HG03097 (cell line): ENCODE data around the gene SERTAD4.

Experiments used
- ATAC-seq: cut with Tn5 transposase; IDR thresholded peaks from one replicate; pipeline ENCODE4 v1.9.1; 2021; ENCODE audit not compliant: unreplicated experiment, low FRiP score

Gene SERTAD4

DNA sequence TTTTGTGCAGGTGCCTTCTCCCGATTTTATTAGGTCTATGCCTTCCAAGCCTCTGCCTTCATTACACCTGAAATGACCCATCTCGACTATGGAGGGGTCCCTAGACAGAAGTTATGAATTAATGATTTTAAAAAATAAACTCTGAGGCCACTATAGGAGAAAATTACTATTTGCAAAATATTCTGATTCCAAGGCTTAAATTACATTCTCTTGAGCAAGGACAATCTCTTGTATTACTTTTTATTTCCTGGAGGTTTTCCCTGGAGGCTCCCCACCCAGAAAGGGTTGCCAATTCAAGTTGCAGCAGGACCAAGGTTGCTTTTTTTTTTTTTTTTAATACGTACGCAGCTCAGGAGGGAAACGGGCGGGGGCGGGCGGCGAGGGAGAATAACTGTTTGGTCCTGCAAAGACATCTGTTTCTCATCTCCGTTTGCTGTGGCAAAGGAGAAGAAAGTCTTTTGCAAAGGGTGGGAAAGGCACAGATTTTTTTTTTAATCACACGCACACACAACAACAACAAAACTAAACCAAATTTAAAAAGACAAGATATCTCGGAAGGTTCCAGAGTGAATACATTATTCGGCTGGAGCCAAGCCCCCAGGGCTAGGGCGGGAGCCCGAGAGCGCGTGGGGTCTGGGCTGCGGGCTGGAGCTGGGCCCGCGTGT lies 618 bp upstream of the SERTAD4 start:
- ATAC-seq: no peak

DNA sequence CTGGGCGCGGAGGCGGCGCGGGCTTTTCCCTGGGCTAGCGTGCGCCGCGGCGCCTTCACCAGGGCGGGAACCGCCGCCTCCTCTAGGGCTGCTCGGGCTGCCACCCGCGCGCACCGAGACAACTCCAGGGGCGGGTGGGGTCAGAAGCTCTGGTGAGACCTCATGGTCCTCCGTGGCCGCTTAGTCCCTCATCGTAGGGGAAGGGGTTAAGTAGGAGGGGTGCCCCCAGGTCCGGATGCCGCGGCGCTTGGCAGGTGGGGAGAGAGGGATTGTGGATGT lies 559 bp downstream of the SERTAD4 start:
- no peak for ATAC-seq

DNA sequence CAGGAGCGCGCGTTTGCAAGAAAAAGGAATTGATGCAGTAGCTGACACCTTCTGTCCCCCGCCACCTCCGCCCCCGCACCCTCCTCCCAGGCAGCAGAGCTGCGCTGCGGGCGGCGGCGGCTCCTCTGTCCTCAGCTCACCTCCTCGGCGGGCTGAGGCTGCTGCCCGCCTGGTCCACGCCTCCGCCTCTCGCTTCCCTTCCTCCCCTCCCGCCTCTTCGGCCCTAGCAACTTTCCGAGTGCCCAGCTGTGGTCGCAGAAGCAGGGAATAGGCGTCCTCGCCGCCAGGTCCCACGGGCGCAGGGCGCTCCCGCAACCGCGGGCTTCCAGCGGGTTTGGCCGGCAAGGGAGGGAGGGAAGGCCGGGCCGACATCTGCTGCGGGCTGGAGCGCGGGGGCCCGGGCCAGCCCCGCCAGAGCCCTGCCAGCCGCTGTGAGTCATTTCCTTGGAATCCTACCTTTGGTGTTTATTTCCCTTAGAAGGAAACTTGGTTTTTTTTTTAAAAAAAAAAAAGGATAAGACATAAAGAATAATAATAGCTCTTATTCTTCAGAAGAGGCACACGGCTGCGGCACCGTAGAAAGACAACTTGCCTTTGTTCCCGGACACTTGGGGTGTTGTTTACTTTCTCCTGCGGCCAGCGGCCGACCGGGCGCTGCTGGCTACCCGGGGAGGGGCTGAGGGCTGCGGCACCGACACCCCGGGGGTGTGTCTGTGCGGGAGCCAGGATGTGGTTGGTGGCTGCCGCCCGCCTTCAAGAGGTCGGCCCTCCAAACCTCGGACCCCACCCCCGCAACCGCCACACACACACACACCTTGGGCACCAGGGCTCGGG lies 1.1 kb downstream of the SERTAD4 start:
- ATAC-seq: no peak

DNA sequence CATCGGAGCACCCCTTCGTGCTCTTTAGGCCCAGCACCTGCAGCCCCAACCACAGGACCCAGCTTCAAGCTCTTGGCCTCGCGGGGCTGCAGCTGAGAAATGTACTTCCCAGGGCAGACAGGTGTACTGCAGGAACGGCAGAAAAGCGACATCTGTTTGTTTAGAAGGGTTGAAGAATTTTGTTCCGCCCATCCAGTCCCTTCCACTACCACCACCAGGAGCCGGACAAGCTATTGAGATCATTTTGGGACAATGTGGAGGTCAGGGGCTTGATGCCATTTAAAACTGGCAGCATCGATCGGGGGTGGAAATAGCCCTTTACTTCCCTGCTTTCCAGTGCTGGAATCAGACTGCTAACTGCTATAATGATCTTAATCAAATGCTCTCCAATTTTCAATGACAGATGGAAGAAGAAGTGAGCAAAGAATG lies 1.7 kb downstream of the SERTAD4 start:
- no peak for ATAC-seq

DNA sequence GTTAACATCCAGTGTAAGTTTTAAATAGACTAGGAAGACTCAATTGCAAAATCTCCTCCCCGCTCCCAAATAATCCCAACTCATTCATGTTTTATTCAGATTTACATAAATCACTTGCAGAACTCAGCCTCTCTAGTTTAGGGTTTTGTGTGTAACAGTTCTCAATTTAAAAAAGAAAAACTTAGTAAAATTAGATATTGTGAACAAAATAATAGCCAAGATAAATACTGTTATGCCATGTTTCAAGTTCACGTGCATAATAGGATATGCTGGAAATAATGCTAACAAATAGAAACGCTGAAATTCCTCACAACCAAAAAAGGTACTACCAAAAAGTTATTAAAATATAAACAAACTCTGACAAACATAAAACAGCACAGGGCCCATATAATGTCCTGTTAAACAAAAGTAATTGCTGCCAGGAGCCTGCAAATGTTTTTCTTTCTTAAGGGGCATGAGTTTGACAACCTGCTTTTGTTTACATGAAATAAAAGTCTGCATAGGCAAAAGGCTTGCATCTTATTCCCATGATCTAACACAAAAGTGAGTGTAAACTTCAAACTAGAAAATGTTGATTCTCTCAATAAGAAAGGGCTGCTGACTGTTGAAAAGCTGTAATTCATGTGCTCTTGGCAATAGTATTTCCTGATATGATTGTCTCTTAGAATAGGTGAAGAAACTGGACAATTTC lies 2.9 kb downstream of the SERTAD4 start:
- ATAC-seq: no peak

DNA sequence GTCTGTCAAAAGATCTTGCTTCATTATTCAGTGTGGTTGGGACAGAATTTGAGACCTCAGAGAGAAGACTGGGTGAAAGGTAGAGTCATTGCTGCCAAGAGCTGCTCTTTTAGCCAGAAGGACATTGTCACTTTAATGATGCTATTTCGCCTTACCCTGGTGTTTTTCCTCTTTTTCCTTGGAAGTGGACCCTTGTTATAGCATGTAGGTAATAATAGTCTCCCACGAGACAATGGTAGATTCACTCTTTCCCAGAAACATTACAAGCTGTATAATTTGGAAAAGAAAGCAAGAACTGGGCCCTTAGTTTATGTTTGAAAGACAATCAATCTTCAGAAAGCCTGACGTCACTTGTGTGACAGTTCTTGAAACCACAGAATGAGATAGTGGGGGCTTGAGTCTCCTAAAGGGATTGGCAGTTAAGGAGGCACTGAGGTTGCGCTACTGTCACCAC lies 3.8 kb downstream of the SERTAD4 start:
- no peak for ATAC-seq

DNA sequence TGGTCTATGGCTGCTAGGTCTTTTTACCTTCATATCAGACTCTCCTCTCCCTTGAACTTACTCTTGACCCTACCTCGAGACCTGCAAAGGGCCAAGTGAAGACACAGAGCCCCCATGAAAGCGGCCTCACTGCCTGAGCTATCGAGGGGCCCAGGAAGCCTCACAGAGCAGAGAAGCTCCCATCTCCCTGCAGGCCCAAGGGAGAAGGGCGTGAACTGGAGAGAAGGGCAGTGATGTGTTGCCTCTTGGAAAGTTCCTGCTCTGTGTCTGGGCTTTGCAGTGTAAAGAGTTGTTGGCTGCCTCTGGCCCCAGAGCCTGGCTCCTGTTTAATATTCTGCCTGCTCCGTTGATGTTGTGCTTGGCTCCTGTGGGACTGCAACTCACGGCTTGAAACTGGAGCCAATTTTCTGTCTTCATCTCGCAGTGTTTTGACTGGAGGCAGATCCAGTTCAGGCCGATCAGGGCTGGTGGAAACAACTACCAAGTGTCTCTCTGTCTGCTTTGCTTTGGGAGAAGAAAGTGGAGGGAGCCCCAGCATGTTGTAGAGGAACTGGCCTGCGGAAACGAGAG lies 4.3 kb downstream of the SERTAD4 start:
- no peak for ATAC-seq

DNA sequence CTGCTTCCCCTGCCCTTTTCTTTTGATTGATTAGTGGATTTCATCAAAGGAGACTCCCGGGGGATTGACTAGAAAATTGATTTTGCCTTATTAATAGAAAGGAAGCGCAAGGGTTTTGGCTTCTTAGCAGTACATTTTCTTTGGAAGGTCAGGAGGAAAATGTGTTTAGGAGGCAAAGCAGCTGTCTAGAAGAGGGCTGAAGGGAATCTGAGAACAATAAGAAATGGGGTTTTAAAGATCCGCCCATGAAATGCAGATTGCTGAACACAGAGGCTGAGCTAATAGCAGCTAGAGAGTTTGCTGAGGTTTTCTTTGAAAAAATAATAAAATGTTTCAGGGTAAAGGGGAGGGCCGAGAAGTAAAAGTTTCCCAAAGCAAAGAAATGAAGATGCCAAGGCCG lies 4.9 kb downstream of the SERTAD4 start:
- no peak for ATAC-seq

DNA sequence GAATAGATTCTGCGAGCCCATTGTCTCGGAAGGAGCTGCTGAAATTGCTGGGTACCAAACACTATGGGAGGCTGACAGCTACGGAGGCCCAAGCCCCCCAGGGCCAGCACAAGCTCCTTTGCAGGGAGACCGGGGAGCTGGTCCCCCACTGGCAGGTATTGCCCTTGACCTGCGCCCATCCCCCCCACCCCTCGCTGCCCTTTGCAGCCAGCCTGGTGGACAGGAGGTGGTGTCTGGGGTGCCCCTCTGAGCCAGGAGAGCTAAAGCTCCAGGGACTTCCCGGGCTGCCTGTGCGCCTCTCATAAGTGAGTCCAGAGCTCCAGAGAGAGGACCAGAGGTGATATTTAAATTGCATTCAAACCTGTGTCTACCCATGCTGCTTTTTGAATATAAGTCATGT lies 5.4 kb downstream of the SERTAD4 start:
- no peak for ATAC-seq

DNA sequence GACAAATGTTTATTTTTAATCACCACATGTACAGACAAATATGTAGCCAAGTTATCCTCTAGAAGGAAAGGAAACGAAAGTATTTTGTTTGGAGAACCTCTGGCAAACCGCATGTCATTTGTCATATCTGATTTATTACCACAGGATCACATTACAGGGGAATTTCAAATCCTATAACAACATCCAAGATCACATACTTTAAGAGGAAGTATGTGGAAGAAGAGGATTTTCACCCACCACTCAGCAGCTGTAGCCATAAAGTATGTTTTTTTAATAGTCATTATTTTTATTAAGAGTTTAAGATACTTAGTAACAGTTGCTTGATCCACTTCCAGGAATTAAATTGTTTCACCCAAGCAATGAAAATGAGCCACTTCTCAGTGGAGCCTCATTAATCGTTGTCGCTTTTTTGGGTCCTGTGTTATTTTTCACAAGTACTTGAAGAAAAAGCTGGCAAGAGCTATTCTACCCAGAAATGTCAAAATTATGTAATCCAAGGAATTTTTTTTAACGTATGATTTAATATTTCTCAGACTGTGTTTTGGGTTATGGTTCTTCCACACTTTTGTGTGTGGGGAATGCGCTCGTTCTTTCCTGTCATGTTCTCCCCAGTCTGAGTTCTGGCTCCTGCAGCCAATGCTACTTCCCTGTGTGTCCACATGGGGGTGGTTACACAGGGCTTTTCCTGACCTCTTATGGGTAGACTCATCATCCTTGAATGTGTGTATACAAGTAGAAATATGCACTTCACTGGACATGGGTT lies 6.9 kb downstream of the SERTAD4 start:
- no peak for ATAC-seq

DNA sequence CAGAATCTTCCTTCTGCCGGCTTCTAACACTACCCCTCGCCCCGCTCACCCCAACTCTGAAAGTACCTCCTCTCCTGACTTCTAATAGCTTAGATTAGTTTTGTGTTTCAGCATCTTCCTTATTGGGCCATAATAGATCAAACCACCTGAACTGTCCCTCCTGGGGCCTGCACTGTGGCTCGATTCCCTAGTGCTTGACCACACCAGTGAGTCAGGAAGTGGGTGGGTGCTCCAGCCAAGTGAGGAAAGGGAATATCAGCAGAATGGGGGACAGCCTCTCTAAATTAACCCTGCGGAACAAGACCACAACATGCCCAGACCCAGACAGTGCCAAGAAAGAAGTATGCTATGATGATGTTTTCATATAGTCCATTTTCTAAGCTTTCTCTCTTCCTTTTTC lies 8.5 kb downstream of the SERTAD4 start:
- no peak for ATAC-seq

DNA sequence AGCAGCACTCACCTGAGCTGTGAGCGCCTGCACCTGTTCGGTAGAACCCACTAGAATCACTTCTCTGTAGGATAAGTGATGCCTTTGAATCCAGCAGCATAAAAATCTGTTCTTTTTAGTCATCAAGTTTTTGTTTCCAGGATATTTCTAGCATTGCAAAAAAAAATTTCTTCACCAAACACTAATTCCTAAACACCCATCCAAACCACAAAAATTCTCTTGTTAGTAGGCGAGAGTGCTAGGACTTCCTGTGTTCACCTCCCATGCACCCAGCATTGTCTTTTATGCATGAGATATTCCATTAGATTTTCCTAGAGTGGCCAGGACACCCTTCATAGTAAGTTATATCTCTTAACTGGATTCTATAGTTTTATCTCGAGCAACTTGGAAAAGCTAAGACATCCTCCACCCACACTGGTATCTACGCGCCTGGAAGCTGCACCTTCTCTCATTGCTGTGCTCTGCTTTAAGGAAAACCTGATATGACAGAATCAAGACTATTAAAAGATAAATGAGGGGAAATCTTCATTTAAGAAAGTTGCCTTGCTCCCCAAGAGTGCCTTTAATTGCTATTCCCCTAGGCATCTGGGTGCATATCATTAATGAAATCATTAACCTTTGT lies 12.3 kb downstream of the SERTAD4 start:
- no peak for ATAC-seq

DNA sequence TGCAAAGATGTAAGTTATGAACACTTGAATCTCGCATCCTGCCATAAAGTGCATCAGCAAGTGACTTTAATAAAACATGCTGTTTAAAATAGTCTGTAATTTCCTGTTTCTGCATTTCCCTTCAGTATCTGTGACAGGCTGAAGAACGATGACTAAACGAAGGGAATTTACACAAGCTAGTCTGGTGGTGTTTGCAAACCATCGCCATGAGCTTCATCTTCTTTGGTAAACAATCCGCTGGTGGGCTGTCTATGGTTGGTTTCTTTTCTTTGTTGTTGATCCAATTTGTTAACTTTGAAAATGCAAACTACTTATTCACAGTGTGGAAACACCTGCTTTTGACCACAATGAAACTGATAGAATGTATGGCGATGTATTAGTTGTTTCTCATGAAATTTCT lies 13.9 kb downstream of the SERTAD4 start:
- ATAC-seq: peak; percentile 48

DNA sequence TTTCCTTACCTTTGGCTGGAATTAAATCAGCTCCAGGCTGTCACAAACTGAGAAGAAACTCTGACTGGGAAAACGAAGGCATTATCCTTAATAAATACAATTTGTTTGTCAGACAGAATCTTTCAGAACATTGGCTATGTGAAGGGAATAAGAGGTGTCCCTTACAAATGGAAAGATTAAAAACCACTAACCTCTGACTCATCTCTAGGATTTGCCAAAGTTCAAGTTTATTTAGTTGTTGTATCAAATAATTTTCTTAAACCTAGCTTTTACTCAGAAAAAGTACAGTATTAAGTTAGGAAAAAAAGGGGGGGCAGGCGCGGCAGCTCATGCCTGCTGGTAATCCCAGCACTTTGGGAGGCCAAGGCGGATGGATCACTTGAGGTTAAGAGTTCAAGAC lies 15.7 kb downstream of the SERTAD4 start:
- ATAC-seq: no peak

DNA sequence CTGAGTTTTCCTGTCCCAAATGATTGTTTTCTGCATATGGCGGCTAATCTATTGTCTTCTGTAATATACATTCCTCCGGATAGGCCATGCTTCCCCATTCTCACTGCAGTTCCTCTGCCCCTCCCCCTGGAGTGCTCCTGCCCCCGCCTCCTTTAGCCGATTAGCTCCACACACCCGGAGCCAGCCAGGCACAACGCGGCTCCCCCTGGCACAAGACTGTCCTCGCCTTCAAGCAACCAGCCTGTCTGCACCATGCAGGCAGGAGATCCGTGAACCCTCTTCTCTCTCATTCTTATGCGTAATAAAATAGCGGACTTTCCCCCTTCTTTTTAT lies 18.0 kb downstream of the SERTAD4 start:
- no peak for ATAC-seq

DNA sequence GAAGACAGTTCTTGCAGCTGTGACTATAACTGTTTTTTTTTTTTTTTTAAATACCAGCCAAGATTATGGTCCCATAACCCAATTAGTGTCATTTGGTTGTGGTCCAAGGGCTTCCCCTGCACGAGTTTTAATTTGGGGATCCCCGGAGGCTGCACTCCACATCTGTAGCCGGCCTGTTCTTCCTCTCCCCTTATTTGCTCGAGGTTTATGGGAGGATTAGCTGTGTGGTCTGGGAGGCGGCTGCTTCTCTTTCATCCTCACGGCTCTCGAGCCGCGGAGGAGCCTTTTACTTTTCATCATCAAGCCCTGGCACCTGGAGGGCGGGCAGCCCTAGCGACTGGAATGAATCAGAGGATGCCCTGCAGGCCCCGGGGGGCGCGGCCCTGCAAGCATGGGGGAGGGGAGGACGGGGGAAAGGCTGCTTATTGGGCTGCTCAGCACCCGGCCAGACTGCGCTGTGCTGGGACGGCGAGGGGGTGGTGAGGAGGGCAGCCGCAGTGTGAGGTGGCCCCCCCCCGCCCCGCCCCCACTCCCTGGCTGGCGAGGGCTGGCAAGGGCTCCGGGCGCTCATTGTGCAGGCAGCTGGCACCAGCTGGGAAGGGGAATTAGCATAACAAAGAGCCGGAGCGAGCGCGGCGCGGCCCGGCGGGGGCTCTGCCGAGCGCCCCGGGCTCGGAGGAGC lies 18.5 kb downstream of the SERTAD4 start:
- ATAC-seq: no peak

DNA sequence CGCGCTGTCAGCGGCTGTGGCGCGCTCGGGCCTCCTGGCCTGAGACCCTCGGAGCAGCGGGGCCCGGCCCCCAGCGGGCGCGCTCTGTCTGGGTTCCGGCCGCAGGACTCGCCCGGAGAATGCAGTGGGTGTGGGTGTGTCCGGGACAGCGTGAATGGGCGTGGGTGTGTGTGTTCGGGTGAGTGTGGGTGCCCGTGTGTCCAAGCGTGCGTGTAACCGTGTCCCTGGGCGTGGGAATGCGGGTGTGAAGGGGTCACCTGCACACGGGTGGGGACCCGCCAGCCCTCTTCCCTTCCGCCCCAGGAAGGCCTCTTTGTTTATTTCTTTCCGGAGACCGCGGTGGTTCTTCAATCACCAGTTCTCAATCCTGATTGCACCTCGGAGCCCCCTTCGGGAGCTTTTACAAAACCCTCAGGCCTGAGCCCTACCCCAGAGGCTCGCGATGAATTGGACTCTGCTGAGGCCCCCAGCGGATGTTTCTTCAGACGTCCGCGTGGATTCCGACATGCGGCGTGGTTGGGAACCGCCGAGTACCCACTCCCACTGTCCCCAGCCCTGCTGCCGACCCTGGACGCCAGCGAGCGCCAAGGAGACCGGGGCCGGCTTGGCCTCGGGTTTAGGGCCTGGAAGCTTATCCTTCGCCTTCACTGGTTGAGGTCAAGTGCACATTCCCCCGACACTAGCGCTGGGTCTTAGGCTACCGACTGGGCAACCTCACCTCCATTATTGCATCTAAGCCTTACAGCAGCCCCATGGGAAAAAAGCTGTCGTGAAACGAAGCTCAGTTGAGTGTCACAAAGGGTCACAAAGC lies 19.3 kb downstream of the SERTAD4 start:
- ATAC-seq: no peak

DNA sequence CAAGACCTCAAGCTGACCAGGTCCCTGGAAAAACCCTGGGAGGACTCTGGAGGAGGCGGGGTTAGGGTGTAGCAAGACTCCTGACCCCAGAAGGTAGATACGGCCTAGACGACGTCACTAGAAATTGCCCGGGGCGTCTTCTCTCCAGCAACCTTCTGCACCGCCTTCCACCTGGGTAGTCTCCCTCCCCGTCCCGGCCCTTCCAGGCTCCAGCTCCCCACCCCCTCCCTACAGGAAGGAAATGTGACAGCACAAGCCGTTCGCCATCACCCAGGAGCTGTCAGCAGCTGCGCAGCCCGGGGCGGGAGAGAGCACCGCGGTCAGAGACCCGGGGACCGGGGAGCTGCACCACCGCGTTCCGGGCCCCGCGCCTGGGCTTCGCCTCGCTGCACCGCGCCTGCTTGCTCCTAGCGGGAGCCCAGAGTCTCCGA lies 20.0 kb downstream of the SERTAD4 start:
- no peak for ATAC-seq

DNA sequence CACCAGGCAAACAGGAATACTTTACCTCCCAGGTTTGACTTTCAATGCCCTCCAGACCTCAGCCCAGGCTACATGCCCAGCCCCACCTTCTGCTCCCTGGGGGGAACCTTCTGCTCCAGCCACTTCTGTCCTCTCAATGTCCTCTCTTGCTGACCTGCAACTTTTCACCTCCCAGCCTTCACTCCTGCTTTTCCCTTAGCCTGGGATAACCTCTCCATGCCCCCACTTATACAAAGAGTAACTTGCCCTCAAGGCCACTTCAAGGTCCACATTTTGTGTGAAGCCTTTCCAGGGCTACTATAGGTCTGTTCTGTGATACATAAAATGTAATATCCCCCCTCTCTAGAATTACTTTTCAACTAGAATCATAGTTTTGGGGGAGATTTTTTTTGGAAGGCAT lies 21.7 kb downstream of the SERTAD4 start:
- no peak for ATAC-seq
